PFSK-1 (cell line): ENCODE measurements around the gene PARM1.

ENCODE experiments used
- FOXP2 ChIP-seq: optimal IDR thresholded peaks from 2 replicates; pipeline ENCODE3; 2011; ENCODE audit warnings: borderline replicate concordance, control low read depth, inconsistent platforms; ENCODE audit not compliant: insufficient read depth; ENCODE audit errors: extremely low read length, extremely low read depth
- POLR2AphosphoS5 ChIP-seq: IDR thresholded peaks from 2 replicates; pipeline ENCODE4 v1.6.1; 2012; ENCODE audit warnings: low read depth, mild to moderate bottlenecking, control low read depth, low read length, moderate library complexity
- REST ChIP-seq, 2 experiments: IDR thresholded peaks; 2 replicates each; pipeline versions ENCODE4 v1.6.1 to v1.8.0; 2011 to 2012; ENCODE audit warnings: low read depth in 2 of 2, low read length in 2 of 2, control low read depth in 1 of 2, inconsistent platforms in 1 of 2, mild to moderate bottlenecking in 1 of 2, moderate library complexity in 1 of 2; ENCODE audit not compliant: insufficient read depth in 1 of 2
- SIN3A ChIP-seq: IDR thresholded peaks from 2 replicates; pipeline ENCODE4 v1.6.1; 2012; ENCODE audit warnings: mild to moderate bottlenecking, low read length, moderate library complexity, borderline replicate concordance; ENCODE audit not compliant: insufficient read depth
- TAF1 ChIP-seq: IDR thresholded peaks from 2 replicates; pipeline ENCODE4 v1.6.1; 2012; ENCODE audit warnings: low read length, control low read depth, borderline replicate concordance; ENCODE audit not compliant: insufficient read depth

GRCh38 chr4:74982546-74983252 is 49.8 kb downstream of the PARM1 start:
- no peak for TF ChIP-seq POLR2AphosphoS5
- no peak for TF ChIP-seq TAF1
- TF ChIP-seq REST (IDR thresholded peaks at IDR 0.05; ENCODE audit: insufficient read depth in 1 of 2, low read depth in 2 of 2, low read length in 2 of 2) = no peak
- no peak for TF ChIP-seq SIN3A
- no peak for TF ChIP-seq FOXP2
